SJCRH30 (cell line): ENCODE measurements around the gene THSD1. TPM values are rescaled to one million over a fixed set of nuclear protein-coding genes. Genes with fewer than 3 reads are reported as not detected.
"Not testable (repeated sequence)": the region's sequence is repeated elsewhere in the genome, so short reads cannot be mapped to it uniquely, and the experiment has no call there.

Source experiments
- DNase-seq, 2 experiments: peaks; one replicate each; pipeline ENCODE4 v3.0.0-alpha.2; 2015 to 2020
- H3K27ac ChIP-seq: fragments of 250-450 bp; sonication (Bioruptor Pico); 2 replicates; pipeline ENCODE4 v1.5.1; 2020; ENCODE audit warnings: mild to moderate bottlenecking, moderate library complexity
- H3K27me3 ChIP-seq: fragments of 250-450 bp; sonication (Bioruptor Pico); 2 replicates; pipeline ENCODE4 v1.5.1; 2020; ENCODE audit warnings: mild to moderate bottlenecking, moderate library complexity
- H3K36me3 ChIP-seq: fragments of 250-450 bp; sonication (Bioruptor Pico); 2 replicates; pipeline ENCODE4 v1.5.1; 2020; ENCODE audit warnings: mild to moderate bottlenecking, moderate library complexity
- H3K4me1 ChIP-seq: fragments of 250-450 bp; sonication (Bioruptor Pico); 2 replicates; pipeline ENCODE4 v1.5.1; 2020; ENCODE audit warnings: mild to moderate bottlenecking, moderate library complexity
- H3K4me3 ChIP-seq: fragments of 250-450 bp; sonication (Bioruptor Pico); 2 replicates; pipeline ENCODE4 v1.5.1; 2020; ENCODE audit warnings: mild to moderate bottlenecking, moderate library complexity
- H3K9me3 ChIP-seq: fragments of 250-450 bp; sonication (Bioruptor Pico); replicated peaks from 2 replicates; pipeline ENCODE4 v1.5.1; 2020; ENCODE audit warnings: mild to moderate bottlenecking, moderate library complexity
- total RNA-seq: library from RNA; depleted of rRNA; stranded (reverse); fragments of >200 nt; shearing (Covaris generic); gene quantifications from 2 replicates; pipeline ENCODE4 v1.2.3, GENCODE V29; 2014

The THSD1 gene
- total RNA-seq, 1 experiment from 2014 or later = 12.2 TPM

- Histone ChIP-seq H3K27ac (no peak overlapping the region), H3K9me3 (no peaks in the 10 kb centered on the region), H3K4me1 (no peaks in the 10 kb centered on the region), H3K36me3 (peaks cover 2% of the 10 kb centered on the region; the same call in 1 of the 2 replicates), H3K27me3 (no peaks in the 10 kb centered on the region), H3K4me3 (no peak overlapping the region)
- DNase-seq = no peak
Measured at GRCh38 chr13:52393572-52394357, 12.2 kb downstream of the THSD1 start.

- DNase-seq = no peak
- no peak overlapping the region for H3K4me3 ChIP-seq
- H3K9me3 ChIP-seq = no peaks in the 10 kb centered on the region
- H3K36me3 ChIP-seq = no peaks in the 10 kb centered on the region; the same call in 1 of the 2 replicates
- no peaks in the 10 kb centered on the region for H3K27me3 ChIP-seq
- no peaks in the 10 kb centered on the region for H3K4me1 ChIP-seq
- no peak overlapping the region for H3K27ac ChIP-seq
Measured at GRCh38 chr13:52387721-52388120, 18.3 kb downstream of the THSD1 start.

GRCh38 chr13:52385870-52386269 lies 20.1 kb downstream of the THSD1 start:
- no peak overlapping the region for H3K27ac ChIP-seq
- H3K9me3 ChIP-seq = no peaks in the 10 kb centered on the region
- no peaks in the 10 kb centered on the region for H3K27me3 ChIP-seq
- H3K36me3 ChIP-seq = no peaks in the 10 kb centered on the region; the same call in 1 of the 2 replicates
- no peaks in the 10 kb centered on the region for H3K4me1 ChIP-seq
- no peak overlapping the region for H3K4me3 ChIP-seq
- no peak for DNase-seq

- H3K36me3 ChIP-seq = no peaks in the 10 kb centered on the region
- no peaks in the 10 kb centered on the region for H3K4me1 ChIP-seq
- no peaks in the 10 kb centered on the region for H3K9me3 ChIP-seq
- no peak for DNase-seq
- no peaks in the 10 kb centered on the region for H3K27me3 ChIP-seq
- no peak overlapping the region for H3K4me3 ChIP-seq
- no peak overlapping the region for H3K27ac ChIP-seq
Measured at GRCh38 chr13:52383366-52383765, 22.6 kb downstream of the THSD1 start.

GRCh38 chr13:52378312-52378711 lies 27.7 kb downstream of the THSD1 start:
- peak overlapping the region; percentile 71 for H3K27ac ChIP-seq

GRCh38 chr13:52377898-52378297 lies 28.1 kb downstream of the THSD1 start:
- Histone ChIP-seq H3K4me1 (peaks cover 8% of the 10 kb centered on the region), H3K36me3 (no peaks in the 10 kb centered on the region), H3K9me3 (no peaks in the 10 kb centered on the region), H3K4me3 (peak overlapping the region; percentile 60), H3K27ac (peak overlapping the region; percentile 71), H3K27me3 (no peaks in the 10 kb centered on the region)
- peak; percentile 91 for DNase-seq

More at GRCh38 chr13:52378312-52378711, 27.7 kb downstream of the THSD1 start:
- DNase-seq = peak in 1 of 2 experiments; percentile 31
- Histone ChIP-seq H3K4me3 (peak overlapping the region; percentile 60), H3K4me1 (peaks cover 4% of the 10 kb centered on the region), H3K27me3 (no peaks in the 10 kb centered on the region), H3K36me3 (no peaks in the 10 kb centered on the region), H3K9me3 (no peaks in the 10 kb centered on the region)

GRCh38 chr13:52374873-52375411 lies 31.0 kb downstream of the THSD1 start:
- no peak overlapping the region for H3K4me3 ChIP-seq
- H3K36me3 ChIP-seq = no peaks in the 10 kb centered on the region
- no peaks in the 10 kb centered on the region for H3K27me3 ChIP-seq
- H3K4me1 ChIP-seq = peaks cover 24% of the 10 kb centered on the region
- H3K27ac ChIP-seq = no peak overlapping the region
- H3K9me3 ChIP-seq = no peaks in the 10 kb centered on the region
- no peak for DNase-seq

- Histone ChIP-seq H3K4me3 (no peak overlapping the region), H3K9me3 (no peaks in the 10 kb centered on the region), H3K27me3 (no peaks in the 10 kb centered on the region), H3K27ac (no peak overlapping the region), H3K4me1 (peaks cover 24% of the 10 kb centered on the region), H3K36me3 (no peaks in the 10 kb centered on the region)
- no peak for DNase-seq
Measured at GRCh38 chr13:52374389-52374788, 31.6 kb downstream of the THSD1 start.

- H3K36me3 ChIP-seq, H3K9me3 ChIP-seq, H3K27me3 ChIP-seq, DNase-seq, H3K4me3 ChIP-seq, H3K27ac ChIP-seq: not testable (repeated sequence)
- peaks cover 24% of the 10 kb centered on the region for H3K4me1 ChIP-seq
Measured at GRCh38 chr13:52373277-52373676, 32.7 kb downstream of the THSD1 start.

GRCh38 chr13:52371736-52372247 lies 34.2 kb downstream of the THSD1 start:
- peak overlapping the region; percentile 62 for H3K27ac ChIP-seq
- peak; percentile 92 to 97 for DNase-seq

GRCh38 chr13:52366291-52366690 lies 39.7 kb downstream of the THSD1 start:
- Histone ChIP-seq H3K4me3 (no peak overlapping the region), H3K9me3 (no peaks in the 10 kb centered on the region), H3K27me3 (no peaks in the 10 kb centered on the region), H3K4me1 (peaks cover 5% of the 10 kb centered on the region), H3K27ac (no peak overlapping the region), H3K36me3 (no peaks in the 10 kb centered on the region)
- DNase-seq = no peak

More at GRCh38 chr13:52371736-52372247, 34.2 kb downstream of the THSD1 start:
- no peaks in the 10 kb centered on the region for H3K27me3 ChIP-seq
- H3K9me3 ChIP-seq = no peaks in the 10 kb centered on the region
- no peak overlapping the region for H3K4me3 ChIP-seq
- H3K4me1 ChIP-seq = peaks cover 22% of the 10 kb centered on the region
- no peaks in the 10 kb centered on the region for H3K36me3 ChIP-seq

GRCh38 chr13:52362169-52362887 lies 43.6 kb downstream of the THSD1 start:
- H3K4me3 ChIP-seq, H3K27ac ChIP-seq, H3K9me3 ChIP-seq, H3K36me3 ChIP-seq, H3K27me3 ChIP-seq, H3K4me1 ChIP-seq, DNase-seq: not testable (repeated sequence)

GRCh38 chr13:52361225-52361624 lies 44.7 kb downstream of the THSD1 start:
- Histone ChIP-seq H3K4me1 (peaks cover 6% of the 10 kb centered on the region; the same call in 1 of the 2 replicates), H3K9me3 (no peaks in the 10 kb centered on the region), H3K27me3 (no peaks in the 10 kb centered on the region), H3K27ac (no peak overlapping the region), H3K4me3 (no peak overlapping the region), H3K36me3 (no peaks in the 10 kb centered on the region)
- no peak for DNase-seq

GRCh38 chr13:52359534-52359933 lies 46.4 kb downstream of the THSD1 start:
- Histone ChIP-seq H3K4me3 (no peak overlapping the region), H3K36me3 (no peaks in the 10 kb centered on the region), H3K9me3 (no peaks in the 10 kb centered on the region), H3K27ac (no peak overlapping the region), H3K27me3 (no peaks in the 10 kb centered on the region), H3K4me1 (peaks cover 8% of the 10 kb centered on the region; the same call in 1 of the 2 replicates)
- no peak for DNase-seq

- Histone ChIP-seq H3K27ac (no peak overlapping the region), H3K4me1 (peaks cover 8% of the 10 kb centered on the region; the same call in 1 of the 2 replicates), H3K36me3 (no peaks in the 10 kb centered on the region), H3K4me3 (no peak overlapping the region), H3K9me3 (no peaks in the 10 kb centered on the region), H3K27me3 (no peaks in the 10 kb centered on the region)
- DNase-seq = no peak
Measured at GRCh38 chr13:52356327-52356726, 49.6 kb downstream of the THSD1 start.
